Activated naive CD4-positive, alpha-beta T cell treated with anti-CD3 and anti-CD28 coated beads, Interleukin-2, amount 50 U/mL, for 24 hours (primary cell): ENCODE measurements around the gene SSTR1.

ENCODE experiments used
- H3K27ac Mint-ChIP-seq: one replicate; pipeline ENCODE4 v1.8.0; 2021; ENCODE audit warnings: mild to moderate bottlenecking, mixed read lengths
- H3K27me3 Mint-ChIP-seq: one replicate; pipeline ENCODE4 v1.8.0; 2021; ENCODE audit warnings: mixed read lengths
- H3K36me3 Mint-ChIP-seq: one replicate; pipeline ENCODE4 v1.8.0; 2021; ENCODE audit warnings: mixed read lengths
- H3K4me1 Mint-ChIP-seq: one replicate; pipeline ENCODE4 v1.8.0; 2021; ENCODE audit warnings: mixed read lengths
- H3K4me3 Mint-ChIP-seq: one replicate; pipeline ENCODE4 v1.8.0; 2021; ENCODE audit warnings: mild to moderate bottlenecking, mixed read lengths
- H3K9me3 Mint-ChIP-seq: one replicate; pipeline ENCODE4 v1.8.0; 2021; ENCODE audit warnings: mixed read lengths

SSTR1 gene

DNA sequence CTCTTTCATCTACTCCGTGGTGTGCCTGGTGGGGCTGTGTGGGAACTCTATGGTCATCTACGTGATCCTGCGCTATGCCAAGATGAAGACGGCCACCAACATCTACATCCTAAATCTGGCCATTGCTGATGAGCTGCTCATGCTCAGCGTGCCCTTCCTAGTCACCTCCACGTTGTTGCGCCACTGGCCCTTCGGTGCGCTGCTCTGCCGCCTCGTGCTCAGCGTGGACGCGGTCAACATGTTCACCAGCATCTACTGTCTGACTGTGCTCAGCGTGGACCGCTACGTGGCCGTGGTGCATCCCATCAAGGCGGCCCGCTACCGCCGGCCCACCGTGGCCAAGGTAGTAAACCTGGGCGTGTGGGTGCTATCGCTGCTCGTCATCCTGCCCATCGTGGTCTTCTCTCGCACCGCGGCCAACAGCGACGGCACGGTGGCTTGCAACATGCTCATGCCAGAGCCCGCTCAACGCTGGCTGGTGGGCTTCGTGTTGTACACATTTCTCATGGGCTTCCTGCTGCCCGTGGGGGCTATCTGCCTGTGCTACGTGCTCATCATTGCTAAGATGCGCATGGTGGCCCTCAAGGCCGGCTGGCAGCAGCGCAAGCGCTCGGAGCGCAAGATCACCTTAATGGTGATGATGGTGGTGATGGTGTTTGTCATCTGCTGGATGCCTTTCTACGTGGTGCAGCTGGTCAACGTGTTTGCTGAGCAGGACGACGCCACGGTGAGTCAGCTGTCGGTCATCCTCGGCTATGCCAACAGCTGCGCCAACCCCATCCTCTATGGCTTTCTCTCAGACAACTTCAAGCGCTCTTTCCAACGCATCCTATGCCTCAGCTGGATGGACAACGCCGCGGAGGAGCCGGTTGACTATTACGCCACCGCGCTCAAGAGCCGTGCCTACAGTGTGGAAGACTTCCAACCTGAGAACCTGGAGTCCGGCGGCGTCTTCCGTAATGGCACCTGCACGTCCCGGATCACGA lies 2.2 kb downstream of the SSTR1 start:
- Mint-ChIP-seq H3K9me3 (no peaks in the 10 kb centered on the region), H3K27me3 (peaks cover 44% of the 10 kb centered on the region), H3K4me3 (peak overlapping the region; percentile 72), H3K4me1 (peaks cover 34% of the 10 kb centered on the region), H3K36me3 (peaks cover 2% of the 10 kb centered on the region), H3K27ac (no peak overlapping the region)

DNA sequence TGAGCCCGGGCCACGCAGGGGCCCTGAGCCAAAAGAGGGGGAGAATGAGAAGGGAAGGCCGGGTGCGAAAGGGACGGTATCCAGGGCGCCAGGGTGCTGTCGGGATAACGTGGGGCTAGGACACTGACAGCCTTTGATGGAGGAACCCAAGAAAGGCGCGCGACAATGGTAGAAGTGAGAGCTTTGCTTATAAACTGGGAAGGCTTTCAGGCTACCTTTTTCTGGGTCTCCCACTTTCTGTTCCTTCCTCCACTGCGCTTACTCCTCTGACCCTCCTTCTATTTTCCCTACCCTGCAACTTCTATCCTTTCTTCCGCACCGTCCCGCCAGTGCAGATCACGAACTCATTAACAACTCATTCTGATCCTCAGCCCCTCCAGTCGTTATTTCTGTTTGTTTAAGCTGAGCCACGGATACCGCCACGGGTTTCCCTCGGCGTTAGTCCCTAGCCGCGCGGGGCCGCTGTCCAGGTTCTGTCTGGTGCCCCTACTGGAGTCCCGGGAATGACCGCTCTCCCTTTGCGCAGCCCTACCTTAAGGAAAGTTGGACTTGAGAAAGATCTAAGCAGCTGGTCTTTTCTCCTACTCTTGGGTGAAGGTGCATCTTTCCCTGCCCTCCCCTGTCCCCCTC lies 3.0 kb downstream of the SSTR1 start:
- Mint-ChIP-seq H3K27me3 (peaks cover 45% of the 10 kb centered on the region), H3K27ac (no peak overlapping the region), H3K4me1 (peaks cover 34% of the 10 kb centered on the region), H3K9me3 (no peaks in the 10 kb centered on the region), H3K36me3 (peaks cover 2% of the 10 kb centered on the region), H3K4me3 (peak overlapping the region; percentile 72)

DNA sequence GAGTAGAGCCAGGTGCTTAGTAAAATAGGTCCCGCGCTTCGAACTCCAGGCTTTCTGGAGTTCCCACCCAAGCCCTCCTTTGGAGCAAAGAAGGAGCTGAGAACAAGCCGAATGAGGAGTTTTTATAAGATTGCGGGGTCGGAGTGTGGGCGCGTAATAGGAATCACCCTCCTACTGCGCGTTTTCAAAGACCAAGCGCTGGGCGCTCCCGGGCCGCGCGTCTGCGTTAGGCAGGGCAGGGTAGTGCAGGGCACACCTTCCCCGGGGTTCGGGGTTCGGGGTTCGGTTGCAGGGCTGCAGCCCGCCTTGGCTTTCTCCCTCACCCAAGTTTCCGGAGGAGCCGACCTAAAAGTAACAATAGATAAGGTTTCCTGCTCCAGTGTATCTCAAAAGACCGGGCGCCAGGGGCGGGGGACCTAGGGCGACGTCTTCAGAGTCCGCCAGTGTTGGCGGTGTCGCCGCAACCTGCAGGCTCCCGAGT lies 3.6 kb downstream of the SSTR1 start:
- Mint-ChIP-seq H3K27ac (no peak overlapping the region), H3K36me3 (no peaks in the 10 kb centered on the region), H3K4me3 (no peak overlapping the region)

DNA sequence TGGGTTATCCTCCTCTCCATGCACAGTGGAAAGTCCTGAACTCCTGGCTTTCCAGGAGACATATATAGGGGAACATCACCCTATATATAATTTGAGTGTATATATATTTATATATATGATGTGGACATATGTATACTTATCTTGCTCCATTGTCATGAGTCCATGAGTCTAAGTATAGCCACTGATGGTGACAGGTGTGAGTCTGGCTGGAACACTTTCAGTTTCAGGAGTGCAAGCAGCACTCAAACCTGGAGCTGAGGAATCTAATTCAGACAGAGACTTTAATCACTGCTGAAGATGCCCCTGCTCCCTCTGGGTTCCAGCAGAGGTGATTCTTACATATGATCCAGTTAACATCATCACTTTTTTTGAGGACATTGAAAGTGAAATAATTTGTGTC lies 4.4 kb downstream of the SSTR1 start:
- H3K36me3 Mint-ChIP-seq, result no peaks in the 10 kb centered on the region
- H3K27ac Mint-ChIP-seq, result no peak overlapping the region
- peaks cover 34% of the 10 kb centered on the region for H3K4me1 Mint-ChIP-seq
- peaks cover 39% of the 10 kb centered on the region for H3K27me3 Mint-ChIP-seq
- no peaks in the 10 kb centered on the region for H3K9me3 Mint-ChIP-seq
- H3K4me3 Mint-ChIP-seq, result peak overlapping the region; percentile 61

More for the DNA sequence above, 3.6 kb downstream of the SSTR1 start:
- no peaks in the 10 kb centered on the region for H3K9me3 Mint-ChIP-seq
- H3K4me1 Mint-ChIP-seq, result peaks cover 34% of the 10 kb centered on the region
- peaks cover 41% of the 10 kb centered on the region for H3K27me3 Mint-ChIP-seq

DNA sequence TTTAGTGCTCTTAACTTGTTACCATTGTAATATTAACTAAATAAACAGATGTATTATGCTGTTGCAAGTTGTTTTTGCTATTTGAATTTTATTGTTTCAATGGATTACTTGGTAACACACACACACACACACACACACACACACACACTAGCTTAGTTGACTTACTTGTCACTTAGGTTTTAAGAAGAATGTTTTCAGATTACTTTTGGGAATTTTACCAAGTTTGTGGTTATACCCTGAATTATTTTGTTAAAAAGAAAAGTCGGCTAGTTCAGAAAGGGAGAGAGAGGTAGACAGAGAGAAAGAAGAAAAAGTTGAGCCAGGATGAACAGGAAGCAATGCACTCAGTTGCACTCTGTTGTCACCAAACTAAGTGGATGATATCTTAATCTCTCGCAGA lies 5.3 kb downstream of the SSTR1 start:
- Mint-ChIP-seq H3K9me3 (no peaks in the 10 kb centered on the region), H3K27ac (no peak overlapping the region), H3K36me3 (no peaks in the 10 kb centered on the region), H3K27me3 (peaks cover 32% of the 10 kb centered on the region), H3K4me3 (no peak overlapping the region), H3K4me1 (peaks cover 29% of the 10 kb centered on the region)

DNA sequence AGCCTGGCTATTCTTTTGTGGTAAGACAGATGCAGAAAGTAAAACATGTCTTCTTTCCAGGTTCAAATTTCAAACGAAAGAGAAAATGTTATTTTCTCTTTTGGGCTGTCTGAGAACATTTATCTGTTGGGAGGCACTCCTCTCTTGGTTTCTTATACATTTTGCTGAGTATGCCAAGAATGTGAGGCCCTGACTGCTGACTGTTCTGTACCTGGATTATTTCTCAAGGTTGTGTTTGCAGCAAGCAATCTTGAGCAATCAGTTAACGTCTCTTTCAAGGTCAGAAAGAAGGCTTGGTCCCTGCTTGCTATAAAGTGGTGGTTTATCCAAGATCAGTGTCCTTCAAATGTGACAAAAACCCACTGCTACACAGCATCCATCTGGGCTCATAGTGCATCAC lies 9.8 kb downstream of the SSTR1 start:
- no peaks in the 10 kb centered on the region for H3K36me3 Mint-ChIP-seq
- H3K27me3 Mint-ChIP-seq, result peaks cover 6% of the 10 kb centered on the region
- H3K4me1 Mint-ChIP-seq, result no peaks in the 10 kb centered on the region
- no peak overlapping the region for H3K27ac Mint-ChIP-seq
- H3K4me3 Mint-ChIP-seq, result no peak overlapping the region
- H3K9me3 Mint-ChIP-seq, result no peaks in the 10 kb centered on the region

DNA sequence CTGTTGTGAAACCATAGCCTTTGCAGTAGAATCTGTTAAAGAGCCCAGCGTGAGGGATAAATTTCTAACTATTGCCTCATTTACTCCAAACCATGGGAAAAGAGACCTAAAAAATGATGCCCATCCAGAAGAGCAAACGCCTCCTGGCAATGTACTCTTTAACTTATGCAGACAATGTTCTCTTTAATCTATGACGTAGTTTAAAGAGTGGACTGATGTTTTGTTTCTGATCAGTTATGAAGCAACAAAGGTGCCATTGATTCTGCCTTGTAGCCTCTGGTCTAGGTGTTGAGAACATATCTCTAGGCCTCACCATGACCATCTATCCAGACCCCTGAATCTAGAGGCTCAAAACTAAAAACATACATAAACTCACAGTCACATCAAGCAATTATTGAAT lies 13.4 kb downstream of the SSTR1 start:
- Mint-ChIP-seq H3K4me3 (no peak overlapping the region), H3K36me3 (no peaks in the 10 kb centered on the region), H3K4me1 (no peaks in the 10 kb centered on the region), H3K9me3 (peaks cover 4% of the 10 kb centered on the region), H3K27ac (no peak overlapping the region), H3K27me3 (peaks cover under 1% of the 10 kb centered on the region)

DNA sequence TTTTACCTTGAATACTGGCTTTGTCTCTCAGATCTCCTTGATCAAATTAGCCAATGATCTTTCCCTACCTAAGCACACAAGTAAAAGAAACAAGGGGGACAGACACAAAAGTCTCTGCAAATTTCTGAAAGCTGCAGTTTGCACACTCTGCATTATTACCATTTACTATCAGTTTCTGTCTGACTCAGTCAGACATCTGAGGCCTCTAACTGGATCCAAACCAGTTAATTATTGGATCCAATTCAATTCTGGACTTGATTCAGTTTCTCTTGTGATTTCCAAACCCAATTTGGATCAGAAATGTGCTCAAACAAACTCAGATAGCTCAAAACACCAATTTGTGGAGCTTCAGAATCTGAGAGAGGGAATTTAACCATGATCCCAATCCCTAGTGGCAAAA lies 16.6 kb downstream of the SSTR1 start:
- peaks cover 4% of the 10 kb centered on the region for H3K9me3 Mint-ChIP-seq
- H3K4me3 Mint-ChIP-seq, result no peak overlapping the region
- no peaks in the 10 kb centered on the region for H3K36me3 Mint-ChIP-seq
- H3K4me1 Mint-ChIP-seq, result no peaks in the 10 kb centered on the region
- peaks cover 2% of the 10 kb centered on the region for H3K27me3 Mint-ChIP-seq
- no peak overlapping the region for H3K27ac Mint-ChIP-seq

DNA sequence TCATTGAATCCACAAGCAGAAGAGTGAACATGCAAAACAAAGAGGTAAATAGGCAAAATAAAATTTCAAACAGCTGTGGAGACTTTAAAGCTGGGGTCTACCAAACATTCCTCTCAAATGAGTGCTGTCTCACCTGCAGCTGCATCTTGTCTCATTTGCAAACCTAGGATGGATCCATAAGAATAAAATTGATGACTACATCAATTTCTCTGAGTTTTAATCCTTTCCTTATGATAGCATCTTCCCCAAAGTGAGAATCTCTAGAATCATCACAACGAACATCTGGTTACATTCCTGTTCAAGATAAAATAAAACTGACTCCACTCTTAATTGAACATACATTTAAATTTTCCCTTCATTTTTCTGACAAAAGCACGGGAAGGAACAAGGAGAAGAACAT lies 18.2 kb downstream of the SSTR1 start:
- H3K4me1 Mint-ChIP-seq, result no peaks in the 10 kb centered on the region

DNA sequence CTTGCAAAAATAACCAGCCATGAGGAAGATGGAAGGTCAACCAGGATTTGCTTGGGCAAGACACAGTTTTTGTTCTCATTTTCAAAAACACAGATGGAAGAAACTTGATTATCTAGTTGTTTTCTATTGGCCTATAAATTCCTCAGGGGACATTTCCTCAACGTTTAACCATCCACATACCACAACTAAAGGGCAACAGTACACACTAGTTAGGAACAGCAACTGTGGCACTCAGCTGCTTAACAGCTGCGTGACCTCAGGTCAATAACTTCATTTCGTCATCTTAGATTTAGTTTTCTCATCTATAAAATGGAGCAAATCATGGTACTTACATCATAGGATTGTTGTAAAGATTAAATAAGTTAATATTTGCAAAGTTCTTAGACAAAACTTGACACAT lies 18.7 kb downstream of the SSTR1 start:
- Mint-ChIP-seq H3K4me3 (no peak overlapping the region), H3K27ac (no peak overlapping the region), H3K36me3 (no peaks in the 10 kb centered on the region), H3K4me1 (no peaks in the 10 kb centered on the region), H3K9me3 (peaks cover 4% of the 10 kb centered on the region), H3K27me3 (peaks cover 2% of the 10 kb centered on the region)

More for the DNA sequence above, 18.2 kb downstream of the SSTR1 start:
- H3K9me3 Mint-ChIP-seq, result peaks cover 4% of the 10 kb centered on the region
- H3K36me3 Mint-ChIP-seq, result no peaks in the 10 kb centered on the region
- peaks cover 2% of the 10 kb centered on the region for H3K27me3 Mint-ChIP-seq
- no peak overlapping the region for H3K4me3 Mint-ChIP-seq
- H3K27ac Mint-ChIP-seq, result no peak overlapping the region

DNA sequence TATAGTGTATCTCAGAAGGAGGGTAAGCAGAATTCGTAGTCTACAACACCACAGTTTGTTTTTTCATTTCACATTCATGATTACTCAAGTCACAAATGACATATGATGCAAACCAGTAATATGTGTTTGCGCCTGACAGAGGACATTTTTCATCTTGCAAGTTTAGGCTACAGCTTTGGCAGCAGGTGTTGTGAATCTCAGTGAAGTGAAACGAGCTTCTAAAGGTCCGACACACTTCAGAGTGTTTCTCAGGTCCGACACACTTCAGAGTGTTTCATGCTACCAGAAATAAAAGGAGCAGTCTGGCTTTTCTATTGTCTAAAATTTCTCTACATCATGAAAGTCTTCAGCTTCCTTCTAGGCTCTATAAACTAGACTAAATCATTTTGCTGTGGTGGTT lies 25.5 kb downstream of the SSTR1 start:
- Mint-ChIP-seq H3K27me3 (no peaks in the 10 kb centered on the region), H3K27ac (no peak overlapping the region), H3K4me3 (no peak overlapping the region), H3K4me1 (no peaks in the 10 kb centered on the region), H3K36me3 (no peaks in the 10 kb centered on the region), H3K9me3 (no peaks in the 10 kb centered on the region)

DNA sequence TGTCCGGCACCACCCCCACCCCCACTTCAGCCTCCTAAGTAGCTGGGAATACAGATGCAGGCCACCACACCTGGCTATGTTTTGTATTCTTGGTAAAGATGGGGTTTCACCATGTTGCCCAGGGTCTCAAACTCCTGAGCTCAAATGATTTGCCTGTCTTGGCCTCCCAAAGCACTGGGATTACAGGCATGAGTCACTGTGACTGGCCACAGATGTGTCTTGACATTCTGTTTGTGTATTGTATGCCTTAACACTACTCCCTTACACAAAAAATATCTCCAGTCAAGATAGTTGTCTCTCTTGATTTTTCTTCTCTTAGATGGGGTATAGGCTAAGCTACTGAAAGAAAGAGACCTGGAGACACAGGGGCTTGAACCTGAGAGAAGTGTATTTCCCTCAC lies 30.6 kb downstream of the SSTR1 start:
- Mint-ChIP-seq H3K27ac (no peak overlapping the region), H3K27me3 (peaks cover 3% of the 10 kb centered on the region), H3K4me3 (no peak overlapping the region), H3K36me3 (no peaks in the 10 kb centered on the region), H3K9me3 (no peaks in the 10 kb centered on the region), H3K4me1 (no peaks in the 10 kb centered on the region)

DNA sequence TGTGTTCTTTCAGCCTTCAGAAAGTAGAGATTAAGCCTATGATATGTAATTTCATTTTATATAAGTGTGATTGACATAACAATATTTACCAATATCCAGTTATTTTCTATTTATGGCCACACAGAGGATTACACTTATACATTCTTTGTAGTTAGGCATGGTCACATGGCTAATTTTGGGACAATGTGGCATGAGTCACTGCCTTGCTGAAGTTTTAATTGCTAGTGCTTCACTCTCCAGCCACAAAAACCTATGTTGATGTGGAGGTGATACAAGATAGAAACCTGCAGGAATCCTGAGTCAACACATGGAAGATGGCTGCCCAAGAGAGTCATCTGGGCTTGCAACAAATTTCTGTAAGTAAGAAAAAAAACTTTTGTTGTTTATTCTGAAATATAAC lies 31.2 kb downstream of the SSTR1 start:
- Mint-ChIP-seq H3K36me3 (no peaks in the 10 kb centered on the region), H3K27ac (no peak overlapping the region), H3K9me3 (no peaks in the 10 kb centered on the region), H3K4me3 (no peak overlapping the region), H3K27me3 (peaks cover 3% of the 10 kb centered on the region), H3K4me1 (no peaks in the 10 kb centered on the region)

DNA sequence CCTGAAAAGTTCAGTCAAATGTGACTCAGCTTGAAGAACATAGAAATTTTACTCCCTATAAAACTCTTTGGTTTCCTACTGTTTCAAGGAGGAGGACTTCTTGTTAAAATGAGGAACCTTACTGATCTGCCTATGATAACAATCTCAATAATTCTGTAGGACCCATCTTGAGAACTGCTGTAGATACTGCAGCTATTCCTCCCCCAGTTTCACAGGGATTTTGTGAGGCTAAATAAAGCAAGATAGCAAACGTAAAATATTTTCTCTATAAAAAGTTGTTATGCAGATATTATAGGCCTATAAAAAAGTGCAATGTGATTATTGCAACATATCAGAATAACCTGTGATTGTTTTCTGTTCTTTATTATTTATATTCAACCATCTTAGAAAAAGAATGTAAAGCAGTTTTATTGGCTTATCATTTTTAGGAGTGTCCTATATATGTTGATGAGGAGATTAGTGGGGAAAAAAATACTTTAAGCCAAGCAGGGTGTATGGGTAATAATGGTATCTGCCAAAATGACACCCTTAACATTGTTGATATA lies 36.1 kb downstream of the SSTR1 start:
- H3K4me1 Mint-ChIP-seq, result no peaks in the 10 kb centered on the region
- H3K27ac Mint-ChIP-seq, result no peak overlapping the region
- H3K9me3 Mint-ChIP-seq, result no peaks in the 10 kb centered on the region
- H3K36me3 Mint-ChIP-seq, result no peaks in the 10 kb centered on the region
- no peak overlapping the region for H3K4me3 Mint-ChIP-seq
- peaks cover 3% of the 10 kb centered on the region for H3K27me3 Mint-ChIP-seq

DNA sequence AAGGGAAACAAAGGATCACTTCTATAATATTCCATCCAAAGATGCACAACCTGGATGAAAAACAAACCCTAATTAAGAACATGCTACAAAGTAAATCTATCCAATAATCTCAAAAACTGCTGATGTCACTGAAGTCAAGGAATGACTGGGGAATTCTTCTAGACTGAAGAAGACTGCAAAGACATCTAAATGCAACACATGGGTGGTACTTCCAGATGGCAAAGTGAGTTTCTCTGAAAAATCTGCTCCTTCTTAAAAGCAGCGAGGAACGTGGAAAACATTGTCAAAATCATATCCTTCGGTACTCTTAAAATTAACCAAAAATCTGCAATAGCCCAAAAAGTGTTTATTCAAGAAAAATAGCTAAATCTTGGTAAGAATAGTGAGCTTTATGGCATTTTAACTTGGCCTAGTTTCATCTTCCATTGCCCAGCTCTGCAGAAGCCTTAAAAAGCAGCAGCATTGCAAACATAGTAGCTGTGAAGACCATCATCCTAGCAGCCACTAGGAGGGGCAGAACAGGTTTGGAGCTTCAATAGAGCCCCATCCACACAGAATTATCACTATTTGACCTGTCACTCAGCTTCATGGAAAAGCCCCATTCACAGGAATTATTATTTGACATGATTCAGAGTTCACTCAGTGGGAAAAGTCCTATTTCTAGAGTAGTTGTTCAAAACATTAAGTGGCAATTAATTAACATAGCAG lies 40.8 kb downstream of the SSTR1 start:
- no peak overlapping the region for H3K4me3 Mint-ChIP-seq
- no peak overlapping the region for H3K27ac Mint-ChIP-seq
- H3K4me1 Mint-ChIP-seq, result no peaks in the 10 kb centered on the region
- no peaks in the 10 kb centered on the region for H3K9me3 Mint-ChIP-seq
- H3K27me3 Mint-ChIP-seq, result peaks cover 5% of the 10 kb centered on the region
- no peaks in the 10 kb centered on the region for H3K36me3 Mint-ChIP-seq
